Gastroesophageal sphincter (tissue), 4 donors: Measurements from ENCODE around the gene PRSS22. TPM values are rescaled to one million over a fixed set of nuclear protein-coding genes. Genes with fewer than 3 reads are reported as not detected.

Source experiments
- ATAC-seq: fragments of 150-250 bp; one replicate; pipeline ENCODE4 v1.9.1; 2016; ENCODE audit warnings: mild to moderate bottlenecking, moderate library complexity
- H3K27ac ChIP-seq, 4 donors: fragments of 200-600 bp; sonication (generic) in 3 of 4; 1 replicate in 3 of 4; 2 replicates in 1 of 4; pipeline ENCODE4 v1.5.1; 2016 to 2019
- H3K27me3 ChIP-seq: fragments of 200-600 bp; sonication (generic); one replicate; pipeline ENCODE4 v1.5.1; 2019
- H3K36me3 ChIP-seq, 2 donors: fragments of 200-600 bp; sonication (generic); one replicate each; pipeline ENCODE4 v1.5.1; 2019; ENCODE audit warnings: control low read depth in 1 of 2
- H3K4me1 ChIP-seq, 3 donors: fragments of 200-600 bp; sonication (generic); 1 replicate in 2 of 3; 2 replicates in 1 of 3; pipeline ENCODE4 v1.5.1; 2016 to 2019; ENCODE audit warnings: control low read depth in 2 of 3
- H3K4me3 ChIP-seq, 2 donors: fragments of 200-600 bp; sonication (generic); one replicate each; pipeline ENCODE4 v1.5.1; 2019; ENCODE audit warnings: mild to moderate bottlenecking in 1 of 2, moderate library complexity in 1 of 2
- H3K9me3 ChIP-seq, 3 donors: fragments of 200-600 bp; sonication (generic); one replicate each; pipeline ENCODE4 v1.5.1; 2017 to 2019; ENCODE audit warnings: control low read depth in 2 of 3
- EP300 ChIP-seq: sonication (generic); formaldehyde crosslinking; IDR thresholded peaks from one replicate; pipeline ENCODE4 v1.6.1; 2017; ENCODE audit warnings: antibody characterized with exemption, mild to moderate bottlenecking
- POLR2A ChIP-seq, 2 donors: fragments of 450-650 bp; IDR thresholded peaks; one replicate each; pipeline ENCODE4 v1.6.1; 2017; ENCODE audit warnings: antibody characterized with exemption in 2 of 2, mild to moderate bottlenecking in 2 of 2, moderate library complexity in 1 of 2
- POLR2AphosphoS5 ChIP-seq: sonication (generic); formaldehyde crosslinking; IDR thresholded peaks from one replicate; pipeline ENCODE4 v1.6.1; 2017; ENCODE audit warnings: antibody characterized with exemption
- WGBS, 2 donors: methylation state at CpG; one replicate each; pipeline ENCODE4 v1.1.5; 2018; ENCODE audit warnings: low coverage in 1 of 2; 5-methylcytosine and 5-hydroxymethylcytosine counted together
- total RNA-seq, 4 donors: library from RNA; depleted of rRNA; stranded (reverse); fragments of >200 nt; gene quantifications; one replicate each; pipeline ENCODE4 v1.1.0, GENCODE V29; 2016
- TF ChIP-seq, protein P1 (sequence below), 4 experiments: fragments of 200-600 bp in 2 of 4; fragments of 450-650 bp in 2 of 4; sonication (generic) in 1 of 4; IDR thresholded peaks; one replicate each; pipeline ENCODE4 v1.5.1; 2017 to 2019; ENCODE audit warnings: antibody characterized with exemption in 4 of 4, mild to moderate bottlenecking in 2 of 4, moderate library complexity in 2 of 4

The PRSS22 gene
- total RNA-seq, 4 donors from 2014 or later: 1.0 to 2.7 TPM; not detected in 2

DNA sequence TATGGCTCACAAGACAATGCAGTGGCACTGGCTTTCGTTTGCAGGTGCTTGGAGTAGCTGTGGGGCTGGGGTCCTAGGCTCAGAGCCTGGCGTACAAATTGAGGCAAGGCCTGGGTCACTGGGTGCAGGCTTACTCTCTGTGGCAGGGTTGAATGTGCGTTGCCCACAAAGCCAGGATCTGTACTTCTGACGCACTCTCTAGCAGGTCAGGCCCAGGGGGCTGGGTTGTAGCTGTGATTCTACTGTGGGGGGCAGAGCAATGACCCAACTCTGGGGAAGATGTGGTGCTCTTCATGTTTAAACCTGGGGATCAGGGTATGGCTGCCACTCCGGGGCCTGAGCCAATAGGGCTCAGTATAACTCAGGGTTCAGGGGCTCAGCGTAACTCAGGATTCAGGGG lies 47.3 kb downstream of the PRSS22 start:
- no peaks in the 10 kb centered on the region for H3K36me3 ChIP-seq
- no peak overlapping the region for H3K27ac ChIP-seq
- 100% methylated on average over 1 of the region's 6 CpGs; no CpG with 5 or more reads in 1 of the 2 donors for WGBS, 2 donors
- no peak for TF ChIP-seq POLR2A (IDR thresholded peaks at IDR 0.05)
- TF ChIP-seq, protein P1, sequence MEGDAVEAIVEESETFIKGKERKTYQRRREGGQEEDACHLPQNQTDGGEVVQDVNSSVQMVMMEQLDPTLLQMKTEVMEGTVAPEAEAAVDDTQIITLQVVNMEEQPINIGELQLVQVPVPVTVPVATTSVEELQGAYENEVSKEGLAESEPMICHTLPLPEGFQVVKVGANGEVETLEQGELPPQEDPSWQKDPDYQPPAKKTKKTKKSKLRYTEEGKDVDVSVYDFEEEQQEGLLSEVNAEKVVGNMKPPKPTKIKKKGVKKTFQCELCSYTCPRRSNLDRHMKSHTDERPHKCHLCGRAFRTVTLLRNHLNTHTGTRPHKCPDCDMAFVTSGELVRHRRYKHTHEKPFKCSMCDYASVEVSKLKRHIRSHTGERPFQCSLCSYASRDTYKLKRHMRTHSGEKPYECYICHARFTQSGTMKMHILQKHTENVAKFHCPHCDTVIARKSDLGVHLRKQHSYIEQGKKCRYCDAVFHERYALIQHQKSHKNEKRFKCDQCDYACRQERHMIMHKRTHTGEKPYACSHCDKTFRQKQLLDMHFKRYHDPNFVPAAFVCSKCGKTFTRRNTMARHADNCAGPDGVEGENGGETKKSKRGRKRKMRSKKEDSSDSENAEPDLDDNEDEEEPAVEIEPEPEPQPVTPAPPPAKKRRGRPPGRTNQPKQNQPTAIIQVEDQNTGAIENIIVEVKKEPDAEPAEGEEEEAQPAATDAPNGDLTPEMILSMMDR (IDR thresholded peaks at IDR 0.05): no peak
- no peak for TF ChIP-seq EP300
- TF ChIP-seq POLR2AphosphoS5: no peak
- ATAC-seq: no peak
- H3K4me3 ChIP-seq: no peak overlapping the region
- H3K9me3 ChIP-seq: no peaks in the 10 kb centered on the region
- H3K4me1 ChIP-seq: no peaks in the 10 kb centered on the region
- peaks cover 88% of the 10 kb centered on the region for H3K27me3 ChIP-seq

DNA sequence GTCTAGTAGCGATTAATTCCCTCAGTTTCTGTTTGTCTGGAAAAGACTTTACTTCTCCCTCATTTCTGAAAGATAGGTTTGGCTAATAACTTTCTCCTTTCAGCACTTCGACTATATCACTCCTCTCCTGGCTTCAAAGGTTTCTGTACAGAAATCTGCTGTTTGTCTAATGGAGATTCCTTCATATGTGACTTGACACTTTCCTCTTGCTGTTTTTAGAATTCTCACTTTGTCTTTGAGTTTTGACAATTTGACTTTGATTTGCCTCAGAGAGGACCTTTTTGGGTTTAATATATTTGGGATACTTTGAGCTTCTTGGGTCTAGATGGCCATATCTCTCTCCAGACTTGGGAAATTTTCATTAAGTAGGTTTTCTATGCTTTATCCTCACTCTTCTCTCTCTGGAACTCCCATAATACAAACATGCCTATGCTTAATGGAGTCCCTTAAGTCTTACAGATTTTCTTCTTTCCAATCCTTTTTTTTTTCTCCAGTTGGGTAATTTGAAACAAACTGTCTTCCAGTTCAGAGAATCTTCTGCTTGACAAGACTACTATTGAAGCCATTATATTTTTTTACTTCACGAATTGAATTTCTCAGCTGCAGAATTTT lies 48.7 kb downstream of the PRSS22 start:
- TF ChIP-seq POLR2A (IDR thresholded peaks at IDR 0.05) (no peak), EP300 (no peak), POLR2AphosphoS5 (no peak)
- TF ChIP-seq, protein P1 (IDR thresholded peaks at IDR 0.05): no peak

DNA sequence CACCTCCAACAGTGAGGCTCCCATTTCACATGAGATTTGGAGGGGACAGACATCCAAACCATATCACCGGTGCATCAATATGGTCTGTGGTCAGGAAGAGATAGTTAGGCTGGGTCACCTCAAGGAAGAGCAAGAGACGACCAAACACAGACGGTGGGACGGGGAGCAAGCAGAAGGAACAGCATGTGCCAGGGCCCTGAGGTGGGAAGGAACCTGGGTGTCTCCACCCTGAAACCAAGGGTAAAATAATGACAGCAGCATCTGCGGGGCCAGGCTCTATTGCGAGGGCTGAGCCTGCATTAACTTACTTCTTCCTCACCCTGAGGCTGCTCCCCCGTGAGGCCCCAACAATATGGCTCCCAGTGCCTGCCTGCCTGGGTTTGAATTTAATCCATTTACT lies 49.8 kb downstream of the PRSS22 start:
- TF ChIP-seq, protein P1 (IDR thresholded peaks at IDR 0.05): no peak
- TF ChIP-seq EP300 (no peak), POLR2AphosphoS5 (no peak), POLR2A (IDR thresholded peaks at IDR 0.05) (no peak)
- no peaks in the 10 kb centered on the region for H3K36me3 ChIP-seq
- ATAC-seq: no peak
- H3K4me3 ChIP-seq: no peak overlapping the region
- H3K27me3 ChIP-seq: peaks cover 74% of the 10 kb centered on the region
- H3K27ac ChIP-seq: no peak overlapping the region
- no peaks in the 10 kb centered on the region for H3K4me1 ChIP-seq
- 81 to 93% methylated on average over 5 to 6 of the region's 7 CpGs for WGBS, 2 donors
- peaks cover 0 to 19% (median 0%) of the 10 kb centered on the region in 3 donors for H3K9me3 ChIP-seq

More for the DNA sequence above, 48.7 kb downstream of the PRSS22 start:
- WGBS, 2 donors: 70 to 92% methylated on average over 2 to 3 of the region's 3 CpGs
- Histone ChIP-seq H3K4me1 (no peaks in the 10 kb centered on the region), H3K27me3 (peaks cover 84% of the 10 kb centered on the region), H3K4me3 (no peak overlapping the region), H3K27ac (no peak overlapping the region), H3K9me3 (peaks cover 0 to 9% (median 0%) of the 10 kb centered on the region in 3 donors), H3K36me3 (no peaks in the 10 kb centered on the region)
- ATAC-seq: no peak

DNA sequence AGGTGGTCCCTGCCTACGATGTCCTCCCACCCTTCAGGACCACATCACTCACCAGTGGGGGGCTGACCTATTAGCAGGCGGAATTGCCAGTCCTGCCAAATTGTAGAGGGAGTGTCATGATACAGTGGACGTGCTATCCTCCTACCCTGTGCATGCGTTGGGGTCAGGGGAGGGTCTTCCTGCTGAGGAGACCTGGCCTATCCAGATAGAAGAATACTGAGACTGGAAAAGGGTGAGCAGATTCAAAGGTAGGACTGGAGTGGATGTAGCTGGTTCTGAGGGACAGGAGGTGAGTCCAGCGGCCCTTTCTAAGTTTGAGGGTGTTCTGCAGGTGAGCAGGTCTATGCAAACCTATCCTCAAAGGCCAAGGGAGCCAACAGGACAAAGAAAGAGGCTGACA lies 51.7 kb downstream of the PRSS22 start:
- no peaks in the 10 kb centered on the region for H3K36me3 ChIP-seq
- 75% methylated on average over 1 of the region's 5 CpGs; no CpG with 5 or more reads in 1 of the 2 donors for WGBS, 2 donors
- peaks cover 57% of the 10 kb centered on the region for H3K27me3 ChIP-seq
- no peak overlapping the region for H3K27ac ChIP-seq
- TF ChIP-seq, protein P1 (IDR thresholded peaks at IDR 0.05): no peak
- no peak for TF ChIP-seq POLR2AphosphoS5
- ATAC-seq: no peak
- no peaks in the 10 kb centered on the region for H3K4me1 ChIP-seq
- H3K9me3 ChIP-seq: peaks cover 0 to 26% (median 0%) of the 10 kb centered on the region in 3 donors
- H3K4me3 ChIP-seq: no peak overlapping the region

DNA sequence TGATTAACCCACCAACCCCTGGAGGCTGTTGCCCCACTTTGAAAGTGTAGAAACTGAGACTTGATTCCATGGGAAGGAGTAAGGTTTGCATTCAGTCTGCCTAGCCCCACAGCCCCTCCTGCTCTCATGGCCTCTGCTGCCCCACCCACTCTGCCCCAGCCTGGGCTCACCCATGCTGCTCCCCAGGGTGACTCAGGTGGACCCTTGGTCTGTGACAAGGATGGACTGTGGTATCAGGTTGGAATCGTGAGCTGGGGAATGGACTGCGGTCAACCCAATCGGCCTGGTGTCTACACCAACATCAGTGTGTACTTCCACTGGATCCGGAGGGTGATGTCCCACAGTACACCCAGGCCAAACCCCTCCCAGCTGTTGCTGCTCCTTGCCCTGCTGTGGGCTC lies 53.2 kb downstream of the PRSS22 start:
- TF ChIP-seq EP300: no peak
- TF ChIP-seq, protein P1 (IDR thresholded peaks at IDR 0.05): no peak
- no peak for TF ChIP-seq POLR2AphosphoS5
- no peak for ATAC-seq
- WGBS, 2 donors: 83% methylated on average over 1 of the region's 4 CpGs; no CpG with 5 or more reads in 1 of the 2 donors
- Histone ChIP-seq H3K36me3 (no peaks in the 10 kb centered on the region), H3K9me3 (peaks cover 0 to 26% (median 0%) of the 10 kb centered on the region in 3 donors), H3K27ac (no peak overlapping the region), H3K4me3 (no peak overlapping the region), H3K27me3 (peaks cover 43% of the 10 kb centered on the region), H3K4me1 (no peaks in the 10 kb centered on the region)
